GM23248 (cell line): ENCODE measurements around the gene TMPRSS3.
"Not testable (repeated sequence)": the region's sequence is repeated elsewhere in the genome, so short reads cannot be mapped to it uniquely, and the experiment has no call there.

Source experiments
- EZH2 ChIP-seq: fragments of 200-600 bp; sonication (generic); IDR thresholded peaks from 2 replicates; pipeline ENCODE4 v1.6.1; 2018; ENCODE audit warnings: antibody characterized with exemption, mild to moderate bottlenecking; ENCODE audit not compliant: insufficient read depth, poor library complexity, severe bottlenecking
- EZH2phosphoT487 ChIP-seq: fragments of 200-600 bp; sonication (generic); IDR thresholded peaks from 2 replicates; pipeline ENCODE4 v1.6.1; 2018; ENCODE audit warnings: antibody characterized with exemption, moderate library complexity, mild to moderate bottlenecking, low read depth; ENCODE audit not compliant: insufficient read depth

DNA sequence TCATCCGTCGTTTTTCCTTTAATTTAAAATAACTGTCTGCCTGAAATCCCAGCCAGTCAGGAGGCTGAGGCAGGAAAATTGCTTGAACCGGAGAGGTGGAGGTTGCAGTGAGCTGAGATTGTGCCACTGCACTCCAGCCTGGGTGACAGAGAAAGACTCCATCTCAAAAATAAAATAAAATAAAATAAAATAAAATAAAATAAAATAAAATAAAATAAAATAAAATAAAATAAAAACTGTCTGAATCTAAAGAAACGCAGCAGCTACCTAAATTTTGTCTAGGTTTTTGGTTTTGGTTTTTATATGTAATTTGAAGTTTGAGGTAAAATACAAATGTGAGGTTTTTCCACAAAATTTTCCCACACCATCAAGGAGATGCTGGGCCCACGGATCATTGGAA, 12.9 kb upstream of the TMPRSS3 start:
- not testable (repeated sequence) for TF ChIP-seq EZH2, EZH2phosphoT487
